ENCODE measurements around the gene GRN. TPM values are rescaled to one million over a fixed set of nuclear protein-coding genes. Genes with fewer than 3 reads are reported as not detected.

The GRN gene
- polyA plus RNA-seq, 1 of the 3 experiments (the other 2 are of a cell fraction), result 442 TPM

- no peak for TF ChIP-seq FOXM1 (IDR thresholded peaks at IDR 0.05; ENCODE audit: low read depth)
- no peak for TF ChIP-seq TEAD4 (IDR thresholded peaks at IDR 0.05; ENCODE audit: borderline replicate concordance, insufficient read depth)
- TF ChIP-seq TCF12 (IDR thresholded peaks at IDR 0.05), result peak; percentile 40; the same call in 1 of the 2 replicates
- TF ChIP-seq NRF1 (IDR thresholded peaks at IDR 0.05; ENCODE audit: low read depth, low read length), result no peak
- no peak for TF ChIP-seq SIN3A (IDR thresholded peaks at IDR 0.05; ENCODE audit: borderline replicate concordance, low read depth, low read length)
- TF ChIP-seq EP300 (IDR thresholded peaks at IDR 0.05; ENCODE audit: borderline replicate concordance in 1 of 2, low read depth in 1 of 2, low read length in 1 of 2), result no peak
- peak; percentile 46 for TF ChIP-seq CHD2 (IDR thresholded peaks at IDR 0.05; ENCODE audit: low read length, partially characterized antibody)
- TF ChIP-seq, protein P1, sequence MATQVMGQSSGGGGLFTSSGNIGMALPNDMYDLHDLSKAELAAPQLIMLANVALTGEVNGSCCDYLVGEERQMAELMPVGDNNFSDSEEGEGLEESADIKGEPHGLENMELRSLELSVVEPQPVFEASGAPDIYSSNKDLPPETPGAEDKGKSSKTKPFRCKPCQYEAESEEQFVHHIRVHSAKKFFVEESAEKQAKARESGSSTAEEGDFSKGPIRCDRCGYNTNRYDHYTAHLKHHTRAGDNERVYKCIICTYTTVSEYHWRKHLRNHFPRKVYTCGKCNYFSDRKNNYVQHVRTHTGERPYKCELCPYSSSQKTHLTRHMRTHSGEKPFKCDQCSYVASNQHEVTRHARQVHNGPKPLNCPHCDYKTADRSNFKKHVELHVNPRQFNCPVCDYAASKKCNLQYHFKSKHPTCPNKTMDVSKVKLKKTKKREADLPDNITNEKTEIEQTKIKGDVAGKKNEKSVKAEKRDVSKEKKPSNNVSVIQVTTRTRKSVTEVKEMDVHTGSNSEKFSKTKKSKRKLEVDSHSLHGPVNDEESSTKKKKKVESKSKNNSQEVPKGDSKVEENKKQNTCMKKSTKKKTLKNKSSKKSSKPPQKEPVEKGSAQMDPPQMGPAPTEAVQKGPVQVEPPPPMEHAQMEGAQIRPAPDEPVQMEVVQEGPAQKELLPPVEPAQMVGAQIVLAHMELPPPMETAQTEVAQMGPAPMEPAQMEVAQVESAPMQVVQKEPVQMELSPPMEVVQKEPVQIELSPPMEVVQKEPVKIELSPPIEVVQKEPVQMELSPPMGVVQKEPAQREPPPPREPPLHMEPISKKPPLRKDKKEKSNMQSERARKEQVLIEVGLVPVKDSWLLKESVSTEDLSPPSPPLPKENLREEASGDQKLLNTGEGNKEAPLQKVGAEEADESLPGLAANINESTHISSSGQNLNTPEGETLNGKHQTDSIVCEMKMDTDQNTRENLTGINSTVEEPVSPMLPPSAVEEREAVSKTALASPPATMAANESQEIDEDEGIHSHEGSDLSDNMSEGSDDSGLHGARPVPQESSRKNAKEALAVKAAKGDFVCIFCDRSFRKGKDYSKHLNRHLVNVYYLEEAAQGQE (IDR thresholded peaks at IDR 0.05; ENCODE audit: low read depth, low read length), result no peak
- TF ChIP-seq IRF3 (IDR thresholded peaks at IDR 0.05; ENCODE audit: low read depth, low read length), result no peak
- TF ChIP-seq SMC3 (IDR thresholded peaks at IDR 0.05; ENCODE audit: low read depth, low read length), result peak; percentile 50
- TF ChIP-seq RFX5 (IDR thresholded peaks at IDR 0.05; ENCODE audit: low read length), result no peak
- TF ChIP-seq NFIC (IDR thresholded peaks at IDR 0.05; ENCODE audit: borderline replicate concordance), result no peak
- TF ChIP-seq, protein P2, sequence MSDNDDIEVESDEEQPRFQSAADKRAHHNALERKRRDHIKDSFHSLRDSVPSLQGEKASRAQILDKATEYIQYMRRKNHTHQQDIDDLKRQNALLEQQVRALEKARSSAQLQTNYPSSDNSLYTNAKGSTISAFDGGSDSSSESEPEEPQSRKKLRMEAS (IDR thresholded peaks at IDR 0.05; ENCODE audit: low read depth), result peak; percentile 84; the same call in 1 of the 2 replicates
- peak; percentile 81 for TF ChIP-seq RAD21 (IDR thresholded peaks at IDR 0.05; ENCODE audit: low read length)
- no peak for TF ChIP-seq EZH2phosphoT487 (IDR thresholded peaks at IDR 0.05; ENCODE audit: borderline replicate concordance, low read depth)
- TF ChIP-seq USF2 (IDR thresholded peaks at IDR 0.05; ENCODE audit: borderline replicate concordance, low read depth, low read length), result no peak
- TF ChIP-seq CTCF (IDR thresholded peaks at IDR 0.05), result peak; percentile 85
- TF ChIP-seq, protein P3, sequence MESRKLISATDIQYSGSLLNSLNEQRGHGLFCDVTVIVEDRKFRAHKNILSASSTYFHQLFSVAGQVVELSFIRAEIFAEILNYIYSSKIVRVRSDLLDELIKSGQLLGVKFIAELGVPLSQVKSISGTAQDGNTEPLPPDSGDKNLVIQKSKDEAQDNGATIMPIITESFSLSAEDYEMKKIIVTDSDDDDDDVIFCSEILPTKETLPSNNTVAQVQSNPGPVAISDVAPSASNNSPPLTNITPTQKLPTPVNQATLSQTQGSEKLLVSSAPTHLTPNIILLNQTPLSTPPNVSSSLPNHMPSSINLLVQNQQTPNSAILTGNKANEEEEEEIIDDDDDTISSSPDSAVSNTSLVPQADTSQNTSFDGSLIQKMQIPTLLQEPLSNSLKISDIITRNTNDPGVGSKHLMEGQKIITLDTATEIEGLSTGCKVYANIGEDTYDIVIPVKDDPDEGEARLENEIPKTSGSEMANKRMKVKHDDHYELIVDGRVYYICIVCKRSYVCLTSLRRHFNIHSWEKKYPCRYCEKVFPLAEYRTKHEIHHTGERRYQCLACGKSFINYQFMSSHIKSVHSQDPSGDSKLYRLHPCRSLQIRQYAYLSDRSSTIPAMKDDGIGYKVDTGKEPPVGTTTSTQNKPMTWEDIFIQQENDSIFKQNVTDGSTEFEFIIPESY (IDR thresholded peaks at IDR 0.05; ENCODE audit: borderline replicate concordance, low read depth), result no peak
- no peak for TF ChIP-seq JUND (IDR thresholded peaks at IDR 0.05)
- no peak for TF ChIP-seq YY1 (IDR thresholded peaks at IDR 0.05; ENCODE audit: low read depth)
These were observed 13.8 kb upstream of the GRN start (continued) for GRCh38 chr17:44331249-44331760.

Measured in SK-N-SH (cell line).